ENCODE data around the gene SMPD3. TPM values are rescaled to one million over a fixed set of nuclear protein-coding genes. Genes with fewer than 3 reads are reported as not detected.

SMPD3 gene
- total and polyA plus RNA-seq, 5 donors: 0.14 to 0.94 (median 0.43) TPM

GRCh38 chr16:68367440-68367839 lies 80.9 kb downstream of the SMPD3 start:
- no peak overlapping the region for H3K27ac ChIP-seq (ENCODE audit: low read length)
- no peak for ATAC-seq
- no peaks in the 10 kb centered on the region for H3K4me1 ChIP-seq (ENCODE audit: control insufficient read depth, insufficient read depth, low read length)
- 81% methylated on average over 20 of the region's 20 CpGs for WGBS
- peak in 1 of 3 donors; percentile 26 for DNase-seq
- no peaks in the 10 kb centered on the region for H3K9me3 ChIP-seq (ENCODE audit: control insufficient read depth, low read length)
- no peak overlapping the region for H3K4me3 ChIP-seq (ENCODE audit: low read length)
- no peaks in the 10 kb centered on the region for H3K27me3 ChIP-seq (ENCODE audit: control insufficient read depth, insufficient read depth)
- intact Hi-C loops (cut with DNase I): no loop called here

- Histone ChIP-seq H3K27me3 (ENCODE audit: control insufficient read depth, insufficient read depth) (no peaks in the 10 kb centered on the region), H3K4me1 (ENCODE audit: control insufficient read depth, insufficient read depth, low read length) (no peaks in the 10 kb centered on the region), H3K9me3 (ENCODE audit: control insufficient read depth, low read length) (no peaks in the 10 kb centered on the region), H3K4me3 (ENCODE audit: low read length) (no peak overlapping the region), H3K27ac (ENCODE audit: low read length) (no peak overlapping the region)
- no peak for ATAC-seq
- peak in 1 of 3 donors; percentile 54 for DNase-seq
- intact Hi-C loops (cut with DNase I): no loop called here
- WGBS: 36% methylated on average over 13 of the region's 13 CpGs
Observed at GRCh38 chr16:68367030-68367429, 81.3 kb downstream of the SMPD3 start.

GRCh38 chr16:68366062-68366461 lies 82.2 kb downstream of the SMPD3 start:
- H3K4me1 ChIP-seq (ENCODE audit: control insufficient read depth, insufficient read depth, low read length): no peaks in the 10 kb centered on the region
- ATAC-seq (no peak), DNase-seq (peak in 1 of 3 donors; percentile 36)
- H3K27me3 ChIP-seq (ENCODE audit: control insufficient read depth, insufficient read depth): no peaks in the 10 kb centered on the region
- no peaks in the 10 kb centered on the region for H3K9me3 ChIP-seq (ENCODE audit: control insufficient read depth, low read length)
- no peak overlapping the region for H3K4me3 ChIP-seq (ENCODE audit: low read length)
- no peak overlapping the region for H3K27ac ChIP-seq (ENCODE audit: low read length)
- intact Hi-C loops (cut with DNase I): no loop called here
- 48% methylated on average over 8 of the region's 8 CpGs for WGBS

- no peak overlapping the region for H3K4me3 ChIP-seq (ENCODE audit: low read length)
- no peaks in the 10 kb centered on the region for H3K27me3 ChIP-seq (ENCODE audit: control insufficient read depth, insufficient read depth)
- intact Hi-C loops (cut with DNase I): no loop called here
- H3K27ac ChIP-seq (ENCODE audit: low read length): no peak overlapping the region
- ATAC-seq (peak in 1 of 2 donors; percentile 23), DNase-seq (peak in 1 of 3 donors; percentile 64)
- no peaks in the 10 kb centered on the region for H3K4me1 ChIP-seq (ENCODE audit: control insufficient read depth, insufficient read depth, low read length)
- WGBS: 40% methylated on average over 18 of the region's 18 CpGs
- no peaks in the 10 kb centered on the region for H3K9me3 ChIP-seq (ENCODE audit: control insufficient read depth, low read length)
Observed at GRCh38 chr16:68365167-68365817, 83.0 kb downstream of the SMPD3 start.

GRCh38 chr16:68364561-68364998 lies 83.7 kb downstream of the SMPD3 start:
- ATAC-seq (no peak), DNase-seq (peak in 1 of 3 donors; percentile 48)
- Histone ChIP-seq H3K27me3 (ENCODE audit: control insufficient read depth, insufficient read depth) (no peaks in the 10 kb centered on the region), H3K4me3 (ENCODE audit: low read length) (no peak overlapping the region), H3K27ac (ENCODE audit: low read length) (no peak overlapping the region), H3K9me3 (ENCODE audit: control insufficient read depth, low read length) (no peaks in the 10 kb centered on the region), H3K4me1 (ENCODE audit: control insufficient read depth, insufficient read depth, low read length) (no peaks in the 10 kb centered on the region)
- WGBS: 45% methylated on average over 14 of the region's 14 CpGs
- intact Hi-C loops (cut with DNase I): no loop called here

GRCh38 chr16:68363658-68364521 lies 84.4 kb downstream of the SMPD3 start:
- no peaks in the 10 kb centered on the region for H3K27me3 ChIP-seq (ENCODE audit: control insufficient read depth, insufficient read depth)
- no peak for ATAC-seq
- intact Hi-C loops (cut with DNase I): no loop called here
- H3K4me3 ChIP-seq (ENCODE audit: low read length): no peak overlapping the region
- WGBS: 56% methylated on average over 22 of the region's 22 CpGs
- no peak overlapping the region for H3K27ac ChIP-seq (ENCODE audit: low read length)
- H3K4me1 ChIP-seq (ENCODE audit: control insufficient read depth, insufficient read depth, low read length): no peaks in the 10 kb centered on the region
- peak in 1 of 3 donors; percentile 30 for DNase-seq
- H3K9me3 ChIP-seq (ENCODE audit: control insufficient read depth, low read length): no peaks in the 10 kb centered on the region

GRCh38 chr16:68362947-68363657 lies 85.2 kb downstream of the SMPD3 start:
- H3K27ac ChIP-seq (ENCODE audit: low read length): no peak overlapping the region
- no peaks in the 10 kb centered on the region for H3K4me1 ChIP-seq (ENCODE audit: control insufficient read depth, insufficient read depth, low read length)
- no peaks in the 10 kb centered on the region for H3K9me3 ChIP-seq (ENCODE audit: control insufficient read depth, low read length)
- intact Hi-C loops (cut with DNase I): no loop called here
- WGBS: 77% methylated on average over 18 of the region's 18 CpGs
- no peaks in the 10 kb centered on the region for H3K27me3 ChIP-seq (ENCODE audit: control insufficient read depth, insufficient read depth)
- no peak overlapping the region for H3K4me3 ChIP-seq (ENCODE audit: low read length)
- ATAC-seq: no peak
- peak in 1 of 3 donors; percentile 40 for DNase-seq

GRCh38 chr16:68362262-68362913 lies 85.9 kb downstream of the SMPD3 start:
- Histone ChIP-seq H3K27ac (ENCODE audit: low read length) (no peak overlapping the region), H3K4me1 (ENCODE audit: control insufficient read depth, insufficient read depth, low read length) (no peaks in the 10 kb centered on the region), H3K9me3 (ENCODE audit: control insufficient read depth, low read length) (no peaks in the 10 kb centered on the region), H3K4me3 (ENCODE audit: low read length) (no peak overlapping the region), H3K27me3 (ENCODE audit: control insufficient read depth, insufficient read depth) (no peaks in the 10 kb centered on the region)
- 58% methylated on average over 8 of the region's 8 CpGs for WGBS
- intact Hi-C loops (cut with DNase I): no loop called here
- ATAC-seq: no peak
- peak in 1 of 3 donors; percentile 27 for DNase-seq

- 60% methylated on average over 16 of the region's 16 CpGs for WGBS
- Histone ChIP-seq H3K27ac (ENCODE audit: low read length) (no peak overlapping the region), H3K4me1 (ENCODE audit: control insufficient read depth, insufficient read depth, low read length) (no peaks in the 10 kb centered on the region), H3K27me3 (ENCODE audit: control insufficient read depth, insufficient read depth) (no peaks in the 10 kb centered on the region), H3K9me3 (ENCODE audit: control insufficient read depth, low read length) (no peaks in the 10 kb centered on the region), H3K4me3 (ENCODE audit: low read length) (no peak overlapping the region)
- no peak for DNase-seq
- intact Hi-C loops (cut with DNase I): no loop called here
- ATAC-seq: peak; percentile 3 to 14
Observed at GRCh38 chr16:68361485-68361884, 86.8 kb downstream of the SMPD3 start.

GRCh38 chr16:68360956-68361355 lies 87.4 kb downstream of the SMPD3 start:
- WGBS: 74% methylated on average over 14 of the region's 14 CpGs
- intact Hi-C loops (cut with DNase I): no loop called here

More at GRCh38 chr16:68360956-68361355, 87.4 kb downstream of the SMPD3 start:
- no peaks in the 10 kb centered on the region for H3K9me3 ChIP-seq (ENCODE audit: control insufficient read depth, low read length)
- H3K4me1 ChIP-seq (ENCODE audit: control insufficient read depth, insufficient read depth, low read length): no peaks in the 10 kb centered on the region
- peak in 1 of 2 donors; percentile 8 for ATAC-seq
- H3K27ac ChIP-seq (ENCODE audit: low read length): no peak overlapping the region
- DNase-seq: no peak
- H3K27me3 ChIP-seq (ENCODE audit: control insufficient read depth, insufficient read depth): no peaks in the 10 kb centered on the region
- H3K4me3 ChIP-seq (ENCODE audit: low read length): no peak overlapping the region
